ENCODE data around the gene CNIH3.

The CNIH3 gene

DNA sequence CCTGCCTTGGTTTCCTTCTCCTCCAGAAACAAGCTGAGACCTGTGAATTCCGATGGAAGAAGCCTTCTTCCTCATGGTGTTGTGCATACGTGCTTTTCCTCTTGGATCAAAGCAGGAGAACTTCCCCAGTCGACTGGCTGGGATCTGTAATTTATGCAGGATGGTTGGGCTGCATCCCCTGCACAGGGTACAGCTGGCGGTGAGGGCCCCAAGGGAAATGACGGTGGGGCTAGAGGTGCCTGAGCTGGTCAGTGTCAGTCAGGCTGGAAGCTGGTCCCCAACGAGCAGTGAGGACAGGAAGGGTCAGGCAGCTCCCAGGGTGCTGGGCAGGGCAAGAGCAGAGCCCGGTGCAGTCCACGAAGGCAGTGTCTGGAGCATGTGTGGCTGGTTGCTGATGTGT is 106.7 kb downstream of the CNIH3 start:
- no peak for DNase-seq (ENCODE audit: low read depth)

DNA sequence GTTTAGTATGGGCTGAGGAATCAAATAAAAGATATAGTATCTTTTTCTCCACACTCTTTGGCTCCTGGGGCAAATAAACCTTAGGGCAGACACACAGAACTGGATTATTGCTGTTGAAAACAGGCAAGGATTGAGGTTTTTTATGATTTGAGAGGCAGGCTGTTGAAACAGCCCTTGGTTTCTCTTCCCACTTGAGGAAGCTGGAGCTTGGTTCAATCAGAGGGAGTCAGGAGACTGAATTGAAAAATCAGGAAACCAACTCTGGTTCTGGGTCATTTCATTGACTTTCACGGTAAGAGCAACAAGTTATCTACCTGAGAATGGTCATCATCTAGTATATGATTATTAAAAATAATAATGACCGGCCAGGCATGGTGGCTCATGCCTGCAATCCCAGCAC is 108.4 kb downstream of the CNIH3 start:
- no peak for DNase-seq (ENCODE audit: low read depth)

DNA sequence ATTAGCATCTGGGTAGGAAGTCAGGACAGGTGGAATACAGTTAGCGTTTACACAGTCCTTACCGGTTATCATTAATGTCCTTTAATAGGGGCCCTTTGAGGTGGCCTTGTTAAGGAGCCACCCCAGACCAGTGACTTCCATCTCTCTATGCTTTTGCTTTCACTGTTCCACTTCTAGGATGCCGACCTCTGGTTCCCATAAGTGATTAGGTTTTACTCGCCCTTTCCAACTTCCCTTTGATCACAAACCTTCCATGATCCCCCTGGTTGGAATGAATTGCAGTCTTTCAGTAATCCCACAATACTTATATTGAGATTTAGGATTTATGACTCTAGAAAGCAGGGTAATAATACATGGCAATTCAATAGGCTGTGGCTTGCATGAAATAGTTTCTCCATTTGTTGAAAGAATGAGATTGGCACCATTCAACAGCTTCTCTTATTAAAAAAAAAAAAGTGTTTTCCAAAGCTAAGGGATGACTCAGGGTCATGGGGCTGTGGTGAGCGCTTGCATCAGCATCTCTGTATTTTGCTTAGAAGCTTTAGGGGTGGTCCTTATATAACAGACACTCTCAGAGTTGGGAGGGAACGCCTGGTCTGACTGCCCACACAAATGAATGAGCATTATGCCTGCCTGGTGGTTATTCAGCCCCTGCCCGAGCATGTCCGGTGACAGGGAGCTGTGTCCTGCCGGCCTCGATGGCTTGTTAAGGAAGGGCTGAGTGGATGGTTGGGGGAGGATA is 110.5 kb downstream of the CNIH3 start:
- no peak for DNase-seq (ENCODE audit: low read depth)

DNA sequence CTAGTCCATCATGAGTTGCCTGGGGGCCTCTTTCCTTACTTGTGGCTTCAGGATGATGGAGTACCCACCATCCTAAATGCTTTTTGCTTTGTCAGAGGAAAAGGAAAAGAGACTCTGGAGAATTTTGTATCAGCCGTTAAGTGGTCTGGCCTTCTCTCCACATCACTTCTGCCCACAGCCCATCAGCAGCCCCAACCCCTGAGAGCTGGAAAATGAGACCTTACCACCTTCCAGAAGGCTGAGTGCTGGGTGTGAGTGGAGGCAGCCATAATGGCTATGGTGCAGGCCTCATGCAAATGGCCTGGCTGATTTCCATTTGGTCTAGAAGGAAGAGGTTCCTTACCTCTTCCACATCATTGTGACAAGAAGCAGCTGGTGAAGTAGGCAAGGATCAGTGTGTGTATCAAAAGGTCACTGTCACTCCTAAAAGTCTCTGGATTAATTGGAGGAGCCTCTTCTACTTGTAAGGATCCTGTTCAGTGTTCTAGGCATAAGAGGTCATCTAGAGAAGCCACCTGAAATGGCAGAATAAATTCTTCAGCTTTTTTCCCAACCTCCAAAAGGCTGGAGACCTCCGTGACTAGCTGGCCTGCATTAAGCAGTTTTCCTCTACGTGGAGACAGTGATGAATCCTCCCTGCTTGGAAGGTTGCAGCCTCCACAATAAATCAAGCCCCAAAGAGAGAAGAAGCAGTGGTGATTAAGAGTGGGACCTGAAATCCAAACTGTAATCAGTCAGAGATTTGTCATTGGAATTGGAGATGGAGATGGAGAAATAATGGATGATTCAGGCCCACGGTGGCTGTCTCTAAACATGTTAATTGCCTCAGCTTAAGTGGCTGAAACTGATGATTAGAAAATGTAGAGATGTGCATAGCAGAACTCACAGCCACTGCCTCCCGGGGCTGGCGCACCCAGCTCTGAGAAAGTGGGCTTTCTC is 111.5 kb downstream of the CNIH3 start:
- DNase-seq (ENCODE audit: low read depth), result no peak

GRCh38 chr1:224730540-224730939 is 114.4 kb downstream of the CNIH3 start:
- no peak for DNase-seq (ENCODE audit: low read depth)

- DNase-seq (ENCODE audit: low read depth), result no peak
Measured at GRCh38 chr1:224730965-224731364, 114.8 kb downstream of the CNIH3 start.

GRCh38 chr1:224731633-224732032 is 115.5 kb downstream of the CNIH3 start:
- DNase-seq (ENCODE audit: low read depth), result no peak

DNA sequence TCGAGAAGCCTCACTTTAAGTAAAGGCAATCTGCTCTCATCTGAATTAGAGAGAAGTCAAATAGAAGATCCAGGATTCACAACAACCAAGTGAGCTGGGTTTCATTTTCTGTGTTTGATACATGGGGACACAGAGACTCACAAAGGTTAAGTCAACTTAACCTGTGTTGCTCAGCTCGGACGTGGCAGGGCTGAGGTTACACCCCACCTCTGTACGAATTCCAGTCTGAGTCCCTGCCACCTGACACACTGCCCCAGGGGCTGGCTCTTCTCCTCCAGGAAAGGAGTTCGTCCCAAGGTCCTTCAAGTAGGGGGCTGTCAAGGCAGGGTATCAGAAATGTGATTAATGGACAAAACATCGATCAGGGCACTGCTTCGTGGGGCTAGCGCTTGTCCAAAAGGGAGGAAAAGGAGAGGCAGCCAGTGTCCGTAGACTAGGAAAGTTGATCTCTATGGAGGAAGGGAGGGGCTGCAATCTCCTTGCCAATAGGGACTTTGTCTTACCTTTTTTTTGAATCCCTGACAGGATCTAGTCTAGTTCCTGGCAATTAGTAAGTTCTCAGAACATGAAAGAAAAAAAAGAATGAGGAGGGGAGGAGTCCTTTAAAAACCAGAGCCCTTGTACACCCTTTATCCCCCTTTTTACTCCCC is 116.4 kb downstream of the CNIH3 start:
- no peak for DNase-seq (ENCODE audit: low read depth)

GRCh38 chr1:224733027-224733911 is 117.2 kb downstream of the CNIH3 start:
- no peak for DNase-seq (ENCODE audit: low read depth)

DNA sequence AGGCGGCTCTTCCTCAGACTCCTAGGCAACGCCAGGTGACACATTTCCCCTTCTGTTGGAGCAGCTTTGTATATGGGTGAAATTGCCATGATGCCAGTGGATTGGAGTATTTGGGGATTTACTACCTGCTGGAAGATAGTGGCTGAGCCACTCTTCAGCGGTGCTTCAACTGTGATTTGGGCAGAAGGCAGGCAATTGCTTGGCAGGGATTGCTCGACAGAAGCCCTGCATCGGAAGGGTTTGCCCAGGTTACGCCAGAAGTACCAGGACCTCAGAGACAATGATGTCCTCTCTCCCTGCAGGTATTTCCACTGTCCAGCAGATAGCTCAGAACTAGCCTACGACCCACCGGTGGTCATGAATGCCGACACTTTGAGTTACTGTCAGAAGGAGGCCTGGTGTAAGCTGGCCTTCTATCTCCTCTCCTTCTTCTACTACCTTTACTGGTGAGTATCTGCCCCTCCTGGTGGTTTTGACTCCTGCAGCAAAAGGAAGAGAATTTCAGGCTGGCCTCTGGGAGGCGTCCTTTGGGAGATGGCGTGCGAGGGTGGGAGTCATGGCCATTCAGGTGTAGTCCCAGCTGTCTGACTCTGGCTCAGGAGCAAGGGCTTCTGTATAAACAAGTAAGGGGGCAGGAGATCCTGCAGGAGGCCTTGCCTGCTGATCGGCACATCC is 118.3 kb downstream of the CNIH3 start:
- no peak for DNase-seq (ENCODE audit: low read depth)

- DNase-seq (ENCODE audit: low read depth), result no peak
Measured at GRCh38 chr1:224735159-224735558, 119.0 kb downstream of the CNIH3 start.

- DNase-seq (ENCODE audit: low read depth), result no peak
Measured at GRCh38 chr1:224736619-224737352, 120.7 kb downstream of the CNIH3 start.

- no peak for DNase-seq (ENCODE audit: low read depth)
Measured at GRCh38 chr1:224737353-224737727, 121.2 kb downstream of the CNIH3 start.

DNA sequence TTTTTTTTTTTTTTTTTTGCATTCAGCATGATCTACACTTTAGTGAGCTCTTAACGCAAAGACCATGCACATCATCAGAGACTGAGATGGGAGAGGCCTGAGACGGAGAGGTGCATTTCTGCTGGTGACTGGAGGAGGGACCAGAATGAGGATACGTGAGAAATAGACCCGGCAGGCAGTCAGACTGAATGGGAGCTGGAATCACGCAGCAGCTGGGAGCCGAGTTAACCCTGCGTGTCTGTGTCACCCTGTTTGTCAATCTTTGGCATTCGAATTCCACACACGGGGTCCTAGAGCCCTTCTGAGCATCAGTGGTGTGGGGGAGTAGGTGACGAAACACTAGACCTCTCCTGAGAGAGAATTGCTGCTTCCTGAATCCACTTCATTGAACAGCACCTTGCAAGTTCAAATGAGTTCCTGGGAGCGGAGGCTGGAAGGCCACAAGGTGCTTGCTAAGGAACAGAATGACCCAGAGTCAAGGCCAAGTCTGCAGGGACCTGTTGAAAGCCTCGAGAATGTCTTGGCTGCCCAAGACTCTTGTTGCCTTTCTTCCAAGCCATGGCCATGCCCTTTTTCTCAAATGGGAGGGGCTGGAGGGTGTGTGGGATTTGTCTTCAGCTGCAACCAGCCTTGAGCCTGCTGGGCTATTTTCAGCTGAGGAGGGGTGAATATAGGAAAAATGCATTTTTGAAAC is 123.3 kb downstream of the CNIH3 start:
- no peak for DNase-seq (ENCODE audit: low read depth)

DNA sequence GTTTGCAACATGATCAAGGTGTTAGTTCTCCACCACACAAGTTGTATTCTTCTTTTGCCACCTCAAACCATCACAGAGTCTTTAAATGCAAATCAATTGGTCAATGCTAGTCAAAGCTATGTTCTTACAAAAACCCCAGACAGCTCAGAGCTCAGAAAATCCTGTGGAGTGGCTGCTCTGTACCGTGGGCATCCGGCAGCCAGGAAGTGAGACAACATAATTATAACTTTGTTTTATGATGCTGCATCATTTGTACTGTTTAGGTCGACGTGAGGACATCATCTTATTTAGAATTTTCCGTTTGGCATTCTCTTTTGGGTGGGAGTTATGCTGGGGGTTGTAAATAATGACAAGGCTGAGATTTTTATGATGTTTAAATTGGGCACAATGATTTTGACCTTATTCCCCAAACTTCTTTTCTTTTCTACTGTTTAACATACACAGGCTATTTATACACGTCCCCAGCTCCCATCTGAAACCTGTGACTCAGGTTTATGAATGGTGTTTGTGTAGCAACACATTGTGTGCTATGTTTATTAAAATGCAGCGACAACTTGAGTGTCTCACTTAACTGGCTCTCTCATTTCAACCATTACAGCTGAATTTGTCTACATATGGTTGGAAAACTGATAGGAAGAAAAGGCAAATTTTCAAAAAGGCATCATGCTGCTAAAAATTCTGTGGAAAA is 124.0 kb downstream of the CNIH3 start:
- no peak for DNase-seq (ENCODE audit: low read depth)

GRCh38 chr1:224740685-224741052 is 124.6 kb downstream of the CNIH3 start:
- no peak for DNase-seq (ENCODE audit: low read depth)

DNA sequence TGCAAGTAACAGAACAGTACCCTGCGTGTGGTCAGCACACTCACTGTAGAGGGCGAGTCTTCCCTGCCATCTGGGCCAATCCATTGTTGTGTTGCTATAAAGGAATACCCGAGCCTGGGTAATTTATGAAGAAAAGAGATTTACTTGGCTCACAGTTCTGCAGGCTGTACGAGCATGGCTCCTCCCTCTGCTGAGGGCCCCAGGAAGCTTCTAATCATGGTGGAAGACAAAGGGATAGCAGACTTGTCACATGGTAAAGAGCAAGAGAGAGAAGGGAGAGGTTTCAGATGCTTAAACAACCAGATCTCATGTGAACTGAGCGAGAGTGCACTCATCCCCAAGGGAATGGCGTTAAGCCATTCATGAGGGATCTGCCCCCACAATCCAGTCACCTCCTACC is 126.2 kb downstream of the CNIH3 start:
- no peak for DNase-seq (ENCODE audit: low read depth)

- no peak for DNase-seq (ENCODE audit: low read depth)
Measured at GRCh38 chr1:224743608-224744164, 127.6 kb downstream of the CNIH3 start.

GRCh38 chr1:224744521-224744920 is 128.4 kb downstream of the CNIH3 start:
- no peak for DNase-seq (ENCODE audit: low read depth)
